GM19463 (cell line): ENCODE data around the gene GLOD4.
"Not testable (repeated sequence)": the region's sequence is repeated elsewhere in the genome, so short reads cannot be mapped to it uniquely, and the experiment has no call there.

Experiments
- ATAC-seq: cut with Tn5 transposase; IDR thresholded peaks from one replicate; pipeline ENCODE4 v1.9.1; 2021; ENCODE audit warnings: mild to moderate bottlenecking, moderate library complexity; ENCODE audit not compliant: unreplicated experiment

Gene GLOD4

GRCh38 chr17:781805-782731 is at the start of gene GLOD4, which contains the start of gene MRM3:
Gene GLOD4 (minus strand): TSS chr17:782280. CDS start chr17:782255, 25 bp downstream.
Gene MRM3 (plus strand): TSS chr17:782353. CDS start chr17:782379, 26 bp downstream.
- peak; percentile 92 for ATAC-seq

GRCh38 chr17:830950-831349 is 48.9 kb upstream of the GLOD4 start:
- no peak for ATAC-seq

- no peak for ATAC-seq
Observed at GRCh38 chr17:830381-830780, 48.3 kb upstream of the GLOD4 start.

- not testable (repeated sequence) for ATAC-seq
Observed at GRCh38 chr17:829614-830013, 47.5 kb upstream of the GLOD4 start.

GRCh38 chr17:828761-829160 is 46.7 kb upstream of the GLOD4 start:
- ATAC-seq = no peak

- no peak for ATAC-seq
Observed at GRCh38 chr17:826778-827177, 44.7 kb upstream of the GLOD4 start.

- ATAC-seq = no peak
Observed at GRCh38 chr17:825216-825615, 43.1 kb upstream of the GLOD4 start.

GRCh38 chr17:824378-824777 is 42.3 kb upstream of the GLOD4 start:
- ATAC-seq = no peak

- no peak for ATAC-seq
Observed at GRCh38 chr17:823501-823902, 41.4 kb upstream of the GLOD4 start.

GRCh38 chr17:819251-819650 is 37.2 kb upstream of the GLOD4 start:
- ATAC-seq = no peak

- no peak for ATAC-seq
Observed at GRCh38 chr17:814371-814770, 32.3 kb upstream of the GLOD4 start.

GRCh38 chr17:812638-813204 is 30.6 kb upstream of the GLOD4 start:
- ATAC-seq = no peak

GRCh38 chr17:811051-811784 is 29.1 kb upstream of the GLOD4 start:
- no peak for ATAC-seq

- no peak for ATAC-seq
Observed at GRCh38 chr17:807523-808294, 25.6 kb upstream of the GLOD4 start.

GRCh38 chr17:806781-807522 is 24.9 kb upstream of the GLOD4 start:
- no peak for ATAC-seq

GRCh38 chr17:806346-806745 is 24.3 kb upstream of the GLOD4 start:
- no peak for ATAC-seq

GRCh38 chr17:805886-806285 is 23.8 kb upstream of the GLOD4 start:
- not testable (repeated sequence) for ATAC-seq

- no peak for ATAC-seq
Observed at GRCh38 chr17:804541-805435, 22.7 kb upstream of the GLOD4 start.
